Activated CD8-positive, alpha-beta memory T cell treated with anti-CD3 and anti-CD28 coated beads for 24 hours (primary cell): ENCODE data around the gene KLHL41.
"Not testable (repeated sequence)": the region's sequence is repeated elsewhere in the genome, so short reads cannot be mapped to it uniquely, and the experiment has no call there.

ENCODE experiments used
- DNase-seq: peaks from one replicate; pipeline ENCODE4 v3.0.0-alpha.2; 2020

KLHL41 gene

GRCh38 chr2:169573160-169573973 is 63.9 kb downstream of the KLHL41 start, which contains the start of gene FASTKD1:
FASTKD1 (minus strand) TSS chr2:169573865; CDS start chr2:169572029, 1,836 bp downstream.
- DNase-seq, result peak; percentile 91

GRCh38 chr2:169573974-169574299 is 64.4 kb downstream of the KLHL41 start:
- no peak for DNase-seq

GRCh38 chr2:169574539-169574938 is 65.0 kb downstream of the KLHL41 start:
- not testable (repeated sequence) for DNase-seq

GRCh38 chr2:169575264-169575663 is 65.8 kb downstream of the KLHL41 start:
- not testable (repeated sequence) for DNase-seq
